HG02840 (cell line): ENCODE results near the gene SULT6B1.

Experiments used
- ATAC-seq: cut with Tn5 transposase; IDR thresholded peaks from one replicate; pipeline ENCODE4 v1.9.1; 2021; ENCODE audit warnings: mild to moderate bottlenecking, moderate library complexity, moderate number of reproducible peaks; ENCODE audit not compliant: unreplicated experiment, low FRiP score

SULT6B1 gene

GRCh38 chr2:37154785-37155184 is 33.7 kb downstream of the SULT6B1 start:
- no peak for ATAC-seq

GRCh38 chr2:37153224-37153623 is 35.2 kb downstream of the SULT6B1 start:
- no peak for ATAC-seq

- ATAC-seq = no peak
Observed at GRCh38 chr2:37149626-37150322, 38.7 kb downstream of the SULT6B1 start.

- no peak for ATAC-seq
Observed at GRCh38 chr2:37148325-37148724, 40.1 kb downstream of the SULT6B1 start.

GRCh38 chr2:37146062-37146461 is 42.4 kb downstream of the SULT6B1 start:
- no peak for ATAC-seq

- ATAC-seq = no peak
Observed at GRCh38 chr2:37143974-37144373, 44.5 kb downstream of the SULT6B1 start.

GRCh38 chr2:37142546-37142945 is 45.9 kb downstream of the SULT6B1 start:
- no peak for ATAC-seq

- ATAC-seq = no peak
Observed at GRCh38 chr2:37132914-37133313, 55.6 kb downstream of the SULT6B1 start.

GRCh38 chr2:37125416-37125815 is 63.1 kb downstream of the SULT6B1 start:
- no peak for ATAC-seq

GRCh38 chr2:37119157-37119556 is 69.3 kb downstream of the SULT6B1 start:
- no peak for ATAC-seq
